NCI-H2196 (cell line): ENCODE data around the gene LRP1.

ENCODE experiments used
- DNase-seq: peaks from one replicate; lab custom pipeline; 2025; ENCODE audit not compliant: unreplicated experiment; lab: John Stamatoyannopoulos, UW

LRP1 gene

GRCh38 chr12:57208631-57209282 lies 80.5 kb downstream of the LRP1 start:
- DNase-seq = no peak

- no peak for DNase-seq
Measured at GRCh38 chr12:57209916-57210315, 81.6 kb downstream of the LRP1 start.

GRCh38 chr12:57210461-57210860 lies 82.2 kb downstream of the LRP1 start:
- no peak for DNase-seq

GRCh38 chr12:57210926-57211692 lies 82.8 kb downstream of the LRP1 start:
- DNase-seq = peak; percentile 75

- no peak for DNase-seq
Measured at GRCh38 chr12:57211791-57212700, 83.8 kb downstream of the LRP1 start.

GRCh38 chr12:57212701-57213057 lies 84.4 kb downstream of the LRP1 start:
- DNase-seq = no peak

- DNase-seq = peak; percentile 89
Measured at GRCh38 chr12:57213058-57213715, 84.9 kb downstream of the LRP1 start.

GRCh38 chr12:57213763-57214397 lies 85.6 kb downstream of the LRP1 start:
- DNase-seq = peak; percentile 29

- DNase-seq = peak; percentile 80
Measured at GRCh38 chr12:57214398-57214781, 86.1 kb downstream of the LRP1 start.

GRCh38 chr12:57215065-57215464 lies 86.8 kb downstream of the LRP1 start:
- no peak for DNase-seq

GRCh38 chr12:57215668-57216013 lies 87.4 kb downstream of the LRP1 start:
- DNase-seq = peak; percentile 35

- DNase-seq = peak; percentile 67
Measured at GRCh38 chr12:57216014-57216911, 88.0 kb downstream of the LRP1 start, which contains the start of gene NXPH4. Gene NXPH4 (plus strand): TSS chr12:57216794. CDS start chr12:57216970, 176 bp downstream.

- peak; percentile 30 for DNase-seq
Measured at GRCh38 chr12:57216921-57217879, 88.9 kb downstream of the LRP1 start.

- DNase-seq = no peak
Measured at GRCh38 chr12:57218030-57218853, 90.0 kb downstream of the LRP1 start.

- DNase-seq = no peak
Measured at GRCh38 chr12:57219205-57219992, 91.1 kb downstream of the LRP1 start.

GRCh38 chr12:57219993-57220754 lies 91.9 kb downstream of the LRP1 start:
- no peak for DNase-seq
